HEK293 (cell line): ENCODE measurements around the gene TLL2.

Experiments used
- CTCF ChIA-PET: fragments of 350-600 bp; formaldehyde crosslinking; extraction: SDS; loops from one replicate; lab custom pipeline; 2021; ENCODE audit warnings: antibody characterized with exemption; lab: Yijun Ruan, JAX
- POLR2A ChIA-PET: fragments of 300-600 bp; formaldehyde crosslinking; extraction: SDS; loops from one replicate; lab custom pipeline; 2020; ENCODE audit warnings: antibody characterized with exemption, inconsistent platforms; lab: Yijun Ruan, JAX
- H3K27ac ChIP-seq: fragments of 200-500 bp; sonication (Bioruptor generic); 2 replicates; pipeline ENCODE4 v1.5.1; 2014; ENCODE audit warnings: low read depth, low read length, control low read depth, inconsistent platforms; ENCODE audit errors: extremely low read depth
- H3K36me3 ChIP-seq, 2 experiments: fragments of 200-500 bp in 1 of 2; sonication (Bioruptor generic) in 1 of 2; 1 replicate in 1 of 2; 2 replicates in 1 of 2; pipeline ENCODE4 v1.5.1; 2014 to 2017; ENCODE audit warnings: inconsistent platforms in 2 of 2, low read length in 2 of 2; ENCODE audit not compliant: control insufficient read depth in 2 of 2, insufficient read depth in 1 of 2
- H3K4me1 ChIP-seq: fragments of 200-500 bp; sonication (Bioruptor generic); 2 replicates; pipeline ENCODE4 v1.5.1; 2014; ENCODE audit warnings: mild to moderate bottlenecking, low read length, inconsistent platforms; ENCODE audit not compliant: control insufficient read depth, insufficient read depth
- H3K4me3 ChIP-seq: 2 replicates; pipeline ENCODE4 v1.5.1; 2011; ENCODE audit warnings: low read depth, mild to moderate bottlenecking, control low read depth, low read length, moderate library complexity
- H3K9me3 ChIP-seq: fragments of 200-500 bp; sonication (Bioruptor generic); 2 replicates; pipeline ENCODE4 v1.5.1; 2014; ENCODE audit warnings: low read depth, low read length, inconsistent platforms; ENCODE audit not compliant: control insufficient read depth, insufficient read depth
- FEZF1 ChIP-seq: fragments of 450-650 bp; formaldehyde crosslinking; IDR thresholded peaks from 2 replicates; pipeline ENCODE4 v1.5.1; 2016; ENCODE audit warnings: missing biosample characterization, missing genetic modification characterization
- GLI2 ChIP-seq: fragments of 450-650 bp; formaldehyde crosslinking; IDR thresholded peaks from 2 replicates; pipeline ENCODE4; 2017; ENCODE audit warnings: missing biosample characterization, missing genetic modification characterization, low read depth, borderline replicate concordance
- GLI4 ChIP-seq: fragments of 450-650 bp; formaldehyde crosslinking; IDR thresholded peaks from 2 replicates; pipeline ENCODE4 v1.5.1; 2016; ENCODE audit warnings: missing biosample characterization, missing genetic modification characterization
- IKZF3 ChIP-seq: fragments of 450-650 bp; IDR thresholded peaks from 2 replicates; pipeline ENCODE4 v1.5.0; 2018; ENCODE audit warnings: missing biosample characterization, mild to moderate bottlenecking, missing genetic modification characterization, moderate library complexity
- MZF1 ChIP-seq: fragments of 450-650 bp; formaldehyde crosslinking; IDR thresholded peaks from 2 replicates; pipeline ENCODE4 v1.5.1; 2017; ENCODE audit warnings: missing biosample characterization, missing genetic modification characterization, borderline replicate concordance
- PRDM10 ChIP-seq: fragments of 450-650 bp; formaldehyde crosslinking; IDR thresholded peaks from 2 replicates; pipeline ENCODE4 v1.5.1; 2016; ENCODE audit warnings: missing biosample characterization, missing genetic modification characterization
- REPIN1 ChIP-seq: fragments of 450-650 bp; formaldehyde crosslinking; IDR thresholded peaks from 2 replicates; pipeline ENCODE4 v1.5.1; 2017; ENCODE audit warnings: missing biosample characterization, missing genetic modification characterization, low read depth
- SALL2 ChIP-seq: fragments of 450-650 bp; formaldehyde crosslinking; IDR thresholded peaks from 2 replicates; pipeline ENCODE4 v1.5.0; 2017; ENCODE audit warnings: missing biosample characterization, mild to moderate bottlenecking, missing genetic modification characterization, borderline replicate concordance
- SCRT1 ChIP-seq: fragments of 450-650 bp; formaldehyde crosslinking; IDR thresholded peaks from 2 replicates; pipeline ENCODE4 v1.5.1; 2016; ENCODE audit warnings: missing biosample characterization, missing genetic modification characterization, borderline replicate concordance
- ZBTB21 ChIP-seq: fragments of 450-650 bp; formaldehyde crosslinking; IDR thresholded peaks from 2 replicates; pipeline ENCODE4 v1.5.1; 2017; ENCODE audit warnings: missing biosample characterization, missing genetic modification characterization
- ZBTB44 ChIP-seq: fragments of 450-650 bp; IDR thresholded peaks from 2 replicates; pipeline ENCODE4 v1.5.1; 2018; ENCODE audit warnings: missing biosample characterization, mild to moderate bottlenecking, missing genetic modification characterization
- ZNF138 ChIP-seq: fragments of 450-650 bp; formaldehyde crosslinking; IDR thresholded peaks from 2 replicates; pipeline ENCODE4 v1.5.1; 2016; ENCODE audit warnings: missing biosample characterization, missing genetic modification characterization, borderline replicate concordance
- ZNF174 ChIP-seq: fragments of 450-650 bp; formaldehyde crosslinking; IDR thresholded peaks from 2 replicates; pipeline ENCODE4 v1.5.0; 2017; ENCODE audit warnings: missing biosample characterization, mild to moderate bottlenecking, missing genetic modification characterization
- ZNF175 ChIP-seq: fragments of 450-650 bp; formaldehyde crosslinking; IDR thresholded peaks from 2 replicates; pipeline ENCODE4 v1.5.1; 2016; ENCODE audit warnings: missing biosample characterization, missing genetic modification characterization
- ZNF211 ChIP-seq: fragments of 450-650 bp; formaldehyde crosslinking; IDR thresholded peaks from 2 replicates; pipeline ENCODE4 v1.5.1; 2016; ENCODE audit warnings: low read depth, missing biosample characterization, missing genetic modification characterization
- ZNF221 ChIP-seq: fragments of 450-650 bp; formaldehyde crosslinking; IDR thresholded peaks from 2 replicates; pipeline ENCODE4 v1.5.1; 2017; ENCODE audit warnings: missing biosample characterization, missing genetic modification characterization, borderline replicate concordance
- ZNF350 ChIP-seq: fragments of 450-650 bp; formaldehyde crosslinking; IDR thresholded peaks from 2 replicates; pipeline ENCODE4 v1.5.0; 2017; ENCODE audit warnings: missing biosample characterization, mild to moderate bottlenecking, missing genetic modification characterization
- ZNF416 ChIP-seq: fragments of 450-650 bp; formaldehyde crosslinking; IDR thresholded peaks from 2 replicates; pipeline ENCODE4 v1.5.1; 2016; ENCODE audit warnings: missing biosample characterization, missing genetic modification characterization
- ZNF48 ChIP-seq: fragments of 450-650 bp; formaldehyde crosslinking; IDR thresholded peaks from 2 replicates; pipeline ENCODE4 v1.5.1; 2016; ENCODE audit warnings: missing biosample characterization, missing genetic modification characterization
- ZNF626 ChIP-seq: fragments of 450-650 bp; sonication (Bioruptor Pico); formaldehyde crosslinking; IDR thresholded peaks from 2 replicates; pipeline ENCODE4 v1.5.1; 2018; ENCODE audit warnings: missing biosample characterization, missing genetic modification characterization, inconsistent platforms
- ZNF677 ChIP-seq: fragments of 450-650 bp; IDR thresholded peaks from 2 replicates; pipeline ENCODE4 v1.5.0; 2018; ENCODE audit warnings: missing biosample characterization, mild to moderate bottlenecking, missing genetic modification characterization, moderate library complexity
- ZSCAN23 ChIP-seq: fragments of 450-650 bp; formaldehyde crosslinking; IDR thresholded peaks from 2 replicates; pipeline ENCODE4 v1.5.1; 2016; ENCODE audit warnings: missing biosample characterization, missing genetic modification characterization
- TF ChIP-seq, protein P1 (sequence below): fragments of 450-650 bp; formaldehyde crosslinking; IDR thresholded peaks from 2 replicates; pipeline ENCODE4 v1.5.1; 2017; ENCODE audit warnings: missing biosample characterization, missing genetic modification characterization
- TF ChIP-seq, protein P2 (sequence below): fragments of 450-650 bp; formaldehyde crosslinking; IDR thresholded peaks from 2 replicates; pipeline ENCODE4 v1.5.1; 2016; ENCODE audit warnings: missing biosample characterization, missing genetic modification characterization

TLL2 gene

GRCh38 chr10:96524741-96525140, 11.0 kb upstream of the TLL2 start:
- no peak overlapping the region for H3K4me3 ChIP-seq
- no peaks in the 10 kb centered on the region for H3K9me3 ChIP-seq
- ChIA-PET CTCF (interaction anchor here (0.5 to 2.3 kb wide), 3 partner anchors 11 to 40 kb away, joined by 3 to 9 read pairs (median 3); no protein-coding TSS in a partner anchor), POLR2A (no interaction called here)
- TF ChIP-seq ZNF350 (tag by site-specific recombination) (no peak), ZNF175 (no peak), ZNF677 (tag by site-specific recombination) (no peak), SCRT1 (tag by site-specific recombination) (no peak), ZNF416 (tag by site-specific recombination) (no peak), REPIN1 (tag by site-specific recombination) (no peak), ZNF626 (tag by site-specific recombination) (no peak), FEZF1 (no peak)
- peaks cover 5% of the 10 kb centered on the region; the same call in 1 of the 2 replicates for H3K4me1 ChIP-seq
- peaks cover 29 to 75% of the 10 kb centered on the region in 2 experiments for H3K36me3 ChIP-seq
- H3K27ac ChIP-seq = no peak overlapping the region

DNA sequence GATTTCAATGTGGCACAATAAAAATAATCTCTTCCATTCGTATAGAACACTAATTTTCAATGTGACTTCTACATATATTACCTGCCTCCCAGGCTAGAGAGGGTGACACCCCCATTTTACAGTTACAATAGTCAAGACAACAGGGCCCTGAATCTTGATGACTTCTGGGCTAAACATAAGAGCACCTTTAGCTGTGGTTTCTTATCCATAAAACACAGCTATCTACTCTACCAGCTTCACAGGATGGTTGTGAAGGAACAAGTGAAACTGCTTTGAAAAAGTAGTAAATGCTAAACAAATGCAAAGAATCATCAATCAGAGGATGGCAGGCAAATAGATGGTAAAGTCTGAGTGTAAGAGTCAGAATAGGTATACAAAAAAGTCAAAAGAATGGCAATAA, 3.6 kb upstream of the TLL2 start:
- ChIA-PET POLR2A (no interaction called here), CTCF (interaction anchor here (1.0 kb wide), 1 partner anchor 39 kb away, joined by 5 read pairs; no protein-coding TSS in a partner anchor)
- H3K27ac ChIP-seq = no peak overlapping the region
- no peak overlapping the region for H3K4me3 ChIP-seq
- peaks cover 11 to 34% of the 10 kb centered on the region in 2 experiments; a peak in 2 of 3 replicates for H3K36me3 ChIP-seq
- TF ChIP-seq GLI2 (no peak), ZBTB44 (tag by site-specific recombination) (no peak), ZNF174 (tag by site-specific recombination) (no peak), ZBTB21 (tag by site-specific recombination) (no peak), ZNF211 (tag by site-specific recombination) (no peak), ZNF221 (tag by site-specific recombination) (no peak), ZNF138 (no peak), SALL2 (tag by site-specific recombination) (no peak), ZNF48 (no peak), MZF1 (tag by site-specific recombination) (no peak), PRDM10 (tag by site-specific recombination) (no peak), IKZF3 (tag by site-specific recombination) (no peak), GLI4 (tag by site-specific recombination) (no peak), ZSCAN23 (tag by site-specific recombination) (no peak)
- TF ChIP-seq, protein P1, sequence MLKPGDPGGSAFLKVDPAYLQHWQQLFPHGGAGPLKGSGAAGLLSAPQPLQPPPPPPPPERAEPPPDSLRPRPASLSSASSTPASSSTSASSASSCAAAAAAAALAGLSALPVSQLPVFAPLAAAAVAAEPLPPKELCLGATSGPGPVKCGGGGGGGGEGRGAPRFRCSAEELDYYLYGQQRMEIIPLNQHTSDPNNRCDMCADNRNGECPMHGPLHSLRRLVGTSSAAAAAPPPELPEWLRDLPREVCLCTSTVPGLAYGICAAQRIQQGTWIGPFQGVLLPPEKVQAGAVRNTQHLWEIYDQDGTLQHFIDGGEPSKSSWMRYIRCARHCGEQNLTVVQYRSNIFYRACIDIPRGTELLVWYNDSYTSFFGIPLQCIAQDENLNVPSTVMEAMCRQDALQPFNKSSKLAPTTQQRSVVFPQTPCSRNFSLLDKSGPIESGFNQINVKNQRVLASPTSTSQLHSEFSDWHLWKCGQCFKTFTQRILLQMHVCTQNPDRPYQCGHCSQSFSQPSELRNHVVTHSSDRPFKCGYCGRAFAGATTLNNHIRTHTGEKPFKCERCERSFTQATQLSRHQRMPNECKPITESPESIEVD = no peak
- TF ChIP-seq, protein P2, sequence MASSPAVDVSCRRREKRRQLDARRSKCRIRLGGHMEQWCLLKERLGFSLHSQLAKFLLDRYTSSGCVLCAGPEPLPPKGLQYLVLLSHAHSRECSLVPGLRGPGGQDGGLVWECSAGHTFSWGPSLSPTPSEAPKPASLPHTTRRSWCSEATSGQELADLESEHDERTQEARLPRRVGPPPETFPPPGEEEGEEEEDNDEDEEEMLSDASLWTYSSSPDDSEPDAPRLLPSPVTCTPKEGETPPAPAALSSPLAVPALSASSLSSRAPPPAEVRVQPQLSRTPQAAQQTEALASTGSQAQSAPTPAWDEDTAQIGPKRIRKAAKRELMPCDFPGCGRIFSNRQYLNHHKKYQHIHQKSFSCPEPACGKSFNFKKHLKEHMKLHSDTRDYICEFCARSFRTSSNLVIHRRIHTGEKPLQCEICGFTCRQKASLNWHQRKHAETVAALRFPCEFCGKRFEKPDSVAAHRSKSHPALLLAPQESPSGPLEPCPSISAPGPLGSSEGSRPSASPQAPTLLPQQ (tag by site-specific recombination) = no peak
- no peaks in the 10 kb centered on the region for H3K9me3 ChIP-seq
- H3K4me1 ChIP-seq = peaks cover 5% of the 10 kb centered on the region
